MCF 10A (cell line): Measurements from ENCODE around the gene HDAC5. TPM values are rescaled to one million over a fixed set of nuclear protein-coding genes. Genes with fewer than 3 reads are reported as not detected.

Experiments used
- Bru-seq: library from RNA; stranded (reverse); fragments of 400-500 nt; gene quantifications from one replicate; lab custom pipeline; 2021; lab: Mats Ljungman, UMichigan
- BruChase-seq, 2 experiments: library from RNA; stranded (reverse); fragments of 400-500 nt; gene quantifications; one replicate each; lab custom pipeline; 2021; lab: Mats Ljungman, UMichigan
- BruUV-seq: library from RNA; stranded (reverse); fragments of 400-500 nt; replicated peaks from 2 replicates; lab custom pipeline; 2021; lab: Mats Ljungman, UMichigan
- CTCF ChIA-PET: fragments of 300-600 bp; sonication (Branson Sonifier 250); formaldehyde crosslinking; extraction: SDS; loops from one replicate; lab custom pipeline; 2021; ENCODE audit warnings: antibody characterized with exemption, inconsistent platforms; lab: Yijun Ruan, JAX
- POLR2A ChIA-PET: fragments of 300-600, 350-650 bp; sonication (Branson Sonifier 250); formaldehyde crosslinking; extraction: SDS; loops from one replicate; lab custom pipeline; 2020; ENCODE audit warnings: antibody characterized with exemption, inconsistent platforms; lab: Yijun Ruan, JAX
- DNase-seq: peaks from one replicate; pipeline ENCODE4 v3.0.0-alpha.2; 2018; ENCODE audit not compliant: unreplicated experiment
- H3K27ac Mint-ChIP-seq: one replicate; pipeline ENCODE4 v1.8.0; 2022; ENCODE audit warnings: mild to moderate bottlenecking, low read depth, mixed read lengths; ENCODE audit not compliant: unreplicated experiment
- H3K27me3 Mint-ChIP-seq: one replicate; pipeline ENCODE4 v1.8.0; 2022; ENCODE audit warnings: mixed read lengths; ENCODE audit not compliant: insufficient read depth, unreplicated experiment
- H3K36me3 Mint-ChIP-seq: one replicate; pipeline ENCODE4 v1.8.0; 2022; ENCODE audit warnings: mild to moderate bottlenecking, moderate library complexity, mixed read lengths; ENCODE audit not compliant: insufficient read depth, unreplicated experiment
- H3K4me1 Mint-ChIP-seq: one replicate; pipeline ENCODE4 v1.8.0; 2022; ENCODE audit warnings: mixed read lengths; ENCODE audit not compliant: insufficient read depth, unreplicated experiment
- H3K4me3 Mint-ChIP-seq: one replicate; pipeline ENCODE4 v1.8.0; 2022; ENCODE audit warnings: mild to moderate bottlenecking, moderate library complexity, mixed read lengths; ENCODE audit not compliant: unreplicated experiment
- H3K9me3 Mint-ChIP-seq: one replicate; pipeline ENCODE4 v1.8.0; 2022; ENCODE audit warnings: mixed read lengths; ENCODE audit not compliant: unreplicated experiment
- CTCF ChIP-seq: fragments of 200-600 bp; IDR thresholded peaks from one replicate; pipeline ENCODE4 v1.8.0; 2022; ENCODE audit warnings: antibody characterized with exemption, mild to moderate bottlenecking; ENCODE audit not compliant: unreplicated experiment
- intact Hi-C: fragments of 100-400 bp; cut with micrococcal nuclease; formaldehyde crosslinking; loops from 2 replicates; pipeline ENCODE4 v1.14.1; 2022
- long read RNA-seq: library from polyadenylated mRNA; stranded (forward); transcript quantifications from one replicate; pipeline ENCODE4 v2.0.0, GENCODE V29; 2022
- total RNA-seq: library from RNA; stranded (reverse); gene quantifications from 2 replicates; pipeline ENCODE4 v1.2.3, GENCODE V29; 2022

The HDAC5 gene
- total RNA-seq: 12.1 TPM in 2 replicates
- percentile 40 among the genes with signal in this experiment for Bru-seq, nascent RNA
- BruChase-seq, experiment 1, labeled RNA remaining after a 6-hour chase: percentile 41 among the genes with signal in this experiment
- BruChase-seq, experiment 2, labeled RNA remaining after a 2-hour chase: percentile 35 among the genes with signal in this experiment
- long read RNA-seq, full-length matches to known transcripts: 10 of 43 reads
- long read RNA-seq, partial matches to known transcripts: 8 of 43 reads
- long read RNA-seq, other reads (novel, unspliced or antisense): 25 of 43 reads

DNA sequence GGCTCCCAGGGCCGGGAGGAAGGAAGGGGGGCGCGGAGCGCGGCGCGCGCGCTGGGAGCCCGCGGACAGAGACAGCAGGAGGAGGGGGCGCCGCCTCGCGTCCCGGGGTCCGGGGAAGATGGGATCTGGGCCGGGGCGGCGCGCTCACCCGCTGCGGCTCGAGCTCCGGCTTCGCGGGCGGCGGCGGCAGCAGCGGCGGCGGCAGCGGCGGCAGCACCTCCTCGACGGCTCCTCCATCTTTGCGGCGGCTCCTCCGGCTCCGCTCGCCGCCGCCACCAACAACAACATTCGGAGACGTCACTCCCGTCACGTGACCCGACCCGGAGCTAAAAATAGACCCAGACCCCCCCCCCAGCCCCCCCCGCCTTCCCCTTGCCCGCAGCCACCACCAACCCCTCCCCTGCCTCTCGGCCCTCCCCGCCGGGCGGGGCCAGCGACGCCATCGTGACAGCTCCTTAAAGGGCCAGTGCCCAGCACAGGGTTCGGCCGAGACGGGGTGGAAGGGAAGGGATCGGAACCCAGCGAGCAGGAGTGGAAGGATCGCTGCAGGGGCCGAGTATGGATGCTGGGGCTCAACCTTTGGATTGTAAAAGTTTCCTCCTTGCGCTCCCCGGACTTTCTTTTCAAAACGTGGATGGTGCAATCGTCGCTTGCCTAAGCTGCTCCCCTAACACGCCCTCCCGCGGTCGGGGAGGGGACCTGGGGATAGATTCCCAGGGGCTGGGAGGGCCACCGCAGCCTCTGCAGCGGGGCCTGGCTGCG, at the start of gene HDAC5:
TSS of gene HDAC5 (minus strand) at position 286 of the 762 bp plus-strand sequence. CDS start 6,126 bp downstream, outside the sequence.
- Mint-ChIP-seq H3K27ac (peak within 1 kb of the TSS; percentile 98), H3K27me3 (no peaks in the 10 kb centered on the region), H3K4me1 (peaks cover 6% of the 10 kb centered on the region), H3K9me3 (no peaks in the 10 kb centered on the region), H3K4me3 (peak within 1 kb of the TSS; percentile 86), H3K36me3 (peaks cover 6% of the 10 kb centered on the region)
- TF ChIP-seq CTCF: peak; percentile 57
- intact Hi-C loops: loop anchor here (2.0 to 5.0 kb wide), 2 partner anchors 15 to 36 kb away; no protein-coding TSS in a partner anchor
- ChIA-PET CTCF (interaction anchor here (0.6 to 2.1 kb wide), 11 partner anchors 9 to 95 kb away, joined by 3 to 14 read pairs (median 3); no protein-coding TSS in a partner anchor), POLR2A (interaction anchor here (0.7 to 3.5 kb wide), 20 partner anchors 10 to 222 kb away, joined by 3 to 66 read pairs (median 8); partner anchors contain the start of genes G6PC3, GRN, HROB and LSM12)
- no TSS peak for BruUV-seq
- peak; percentile 92 for DNase-seq

GRCh38 chr17:44171931-44172455, 48.6 kb upstream of the HDAC5 start:
- TF ChIP-seq CTCF: no peak
- no peak for DNase-seq
- CTCF ChIA-PET: interaction anchor here (0.6 to 1.1 kb wide), 6 partner anchors 31 to 411 kb away, joined by 3 to 4 read pairs (median 3); no protein-coding TSS in a partner anchor
- Mint-ChIP-seq H3K9me3 (no peaks in the 10 kb centered on the region), H3K4me1 (peaks cover 11% of the 10 kb centered on the region), H3K36me3 (peaks cover 11% of the 10 kb centered on the region), H3K4me3 (no peak overlapping the region), H3K27me3 (no peaks in the 10 kb centered on the region), H3K27ac (no peak overlapping the region)
- intact Hi-C loops: no loop called here
- POLR2A ChIA-PET: interaction anchor here (0.9 to 3.4 kb wide), 4 partner anchors 12 to 85 kb away, joined by 3 to 13 read pairs (median 4); partner anchors contain the start of gene TMUB2
- no TSS peak for BruUV-seq

GRCh38 chr17:44170499-44171201, 47.2 kb upstream of the HDAC5 start, which contains the start of gene ASB16:
TSS of gene ASB16 (plus strand) at chr17:44170704. CDS start at chr17:44170790, 86 bp downstream.
- H3K27me3 Mint-ChIP-seq: no peaks in the 10 kb centered on the region
- H3K36me3 Mint-ChIP-seq: peaks cover 5% of the 10 kb centered on the region
- no peak within 1 kb of the TSS for H3K27ac Mint-ChIP-seq
- H3K4me3 Mint-ChIP-seq: no peak within 1 kb of the TSS
- BruUV-seq: no TSS peak
- POLR2A ChIA-PET: interaction anchor here (0.7 to 1.0 kb wide), 2 partner anchors 16 to 196 kb away, joined by 4 to 5 read pairs; partner anchors contain the start of gene TMUB2
- CTCF ChIA-PET: interaction anchor here (0.7 to 1.3 kb wide), 5 partner anchors 16 to 192 kb away, joined by 3 to 4 read pairs (median 3); partner anchors contain the start of gene TMUB2
- intact Hi-C loops: no loop called here
- TF ChIP-seq CTCF: no peak
- no peak for DNase-seq
- H3K4me1 Mint-ChIP-seq: peaks cover 11% of the 10 kb centered on the region
- H3K9me3 Mint-ChIP-seq: no peaks in the 10 kb centered on the region
